Activated naive CD8-positive, alpha-beta T cell treated with anti-CD3 and anti-CD28 coated beads, Interleukin-2, amount 10 ng/mL, durations not matched to agents 7 days and 5 days (primary cell): ENCODE measurements around the gene COL8A1. TPM values are rescaled to one million over a fixed set of nuclear protein-coding genes. Genes with fewer than 3 reads are reported as not detected.
"Not testable (repeated sequence)": the region's sequence is repeated elsewhere in the genome, so short reads cannot be mapped to it uniquely, and the experiment has no call there.

Experiments used
- ATAC-seq: fragments of 150-1000 bp; cut with Tn5 transposase; one replicate; pipeline ENCODE4 v1.10.0; 2021; ENCODE audit warnings: low read depth, moderate library complexity
- POLR2A ChIA-PET: fragments of 350-600 bp; sonication (Branson Sonifier 250); formaldehyde crosslinking; loops from one replicate; lab custom pipeline; 2021; ENCODE audit warnings: antibody characterized with exemption; lab: Charles Lee
- DNase-seq: peaks from one replicate; pipeline ENCODE4 v3.0.0; 2021
- H3K27ac Mint-ChIP-seq: one replicate; pipeline ENCODE4 v1.8.0; 2022; ENCODE audit warnings: mild to moderate bottlenecking, mixed read lengths
- H3K27me3 Mint-ChIP-seq: one replicate; pipeline ENCODE4 v1.8.0; 2022; ENCODE audit warnings: mild to moderate bottlenecking, moderate library complexity, mixed read lengths
- H3K36me3 Mint-ChIP-seq: one replicate; pipeline ENCODE4 v1.8.0; 2021; ENCODE audit warnings: mild to moderate bottlenecking, mixed read lengths
- H3K4me1 Mint-ChIP-seq: one replicate; pipeline ENCODE4 v1.8.0; 2021; ENCODE audit warnings: mixed read lengths
- H3K4me3 Mint-ChIP-seq: one replicate; pipeline ENCODE4 v1.8.0; 2022; ENCODE audit warnings: mild to moderate bottlenecking, moderate library complexity, mixed read lengths
- H3K9me3 Mint-ChIP-seq: one replicate; pipeline ENCODE4 v1.8.0; 2021; ENCODE audit warnings: mixed read lengths
- total RNA-seq, 2 experiments: library from RNA; stranded (reverse); gene quantifications; one replicate each; pipeline ENCODE4 v1.2.3, GENCODE V29; 2021

COL8A1 gene
- total RNA-seq, 2 experiments from 2014 or later: not detected

DNA sequence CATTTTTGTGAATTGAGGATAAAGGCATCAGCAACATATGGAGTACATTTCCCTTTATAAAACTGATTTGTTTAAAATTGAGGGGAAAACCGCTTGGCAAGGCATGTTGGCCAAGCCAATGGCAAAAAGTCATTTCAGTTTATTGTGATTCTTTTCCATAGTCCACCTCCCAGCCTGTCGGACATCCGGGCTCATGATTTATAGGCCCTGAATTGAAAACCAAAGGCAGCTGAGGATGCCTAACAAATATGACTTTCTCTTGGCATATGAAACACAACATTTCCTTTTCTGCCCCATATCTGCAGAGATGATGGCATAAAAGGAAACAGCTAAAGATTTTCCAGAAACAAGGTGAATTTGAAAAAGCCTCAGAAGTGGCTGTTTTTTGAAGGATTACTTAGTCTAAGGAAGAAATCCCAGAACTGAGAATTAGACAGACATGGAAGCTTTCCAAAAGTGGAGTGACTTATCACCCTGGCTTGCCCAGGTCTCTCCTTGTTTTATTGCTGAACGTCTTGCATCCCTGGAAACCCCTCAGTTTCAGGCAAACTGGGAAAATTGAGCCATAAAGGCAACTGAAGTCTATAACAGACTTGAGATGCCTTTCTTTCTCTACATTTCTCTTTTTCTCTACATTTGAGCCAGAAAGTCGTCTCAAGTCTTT is 74.0 kb downstream of the COL8A1 start:
- Mint-ChIP-seq H3K27me3 (peaks cover 5% of the 10 kb centered on the region), H3K36me3 (no peaks in the 10 kb centered on the region), H3K4me1 (no peaks in the 10 kb centered on the region), H3K27ac (no peak overlapping the region), H3K4me3 (no peak overlapping the region), H3K9me3 (no peaks in the 10 kb centered on the region)
- POLR2A ChIA-PET: no interaction called here
- ATAC-seq (no peak), DNase-seq (no peak)

DNA sequence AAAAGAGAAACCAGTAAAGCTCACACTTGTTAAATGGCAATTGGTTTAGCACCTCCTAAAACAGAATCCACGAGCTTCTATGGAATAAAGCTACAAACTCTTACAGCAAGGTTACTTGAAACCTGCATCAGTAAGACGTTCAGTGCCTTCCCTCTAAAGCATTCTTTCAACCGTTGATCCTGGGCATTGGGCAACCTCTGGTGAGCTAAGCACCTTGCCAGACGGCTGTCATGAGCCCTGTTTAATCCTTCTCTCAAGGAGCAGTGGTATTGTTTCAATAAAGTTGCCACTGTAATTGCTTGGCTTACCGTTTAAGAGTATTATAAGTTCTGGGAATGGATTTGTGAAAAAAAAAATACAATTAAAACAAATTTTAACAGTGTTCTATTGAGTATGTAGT is 75.0 kb downstream of the COL8A1 start:
- Mint-ChIP-seq H3K27me3 (peaks cover 6% of the 10 kb centered on the region), H3K27ac (no peak overlapping the region), H3K4me3 (no peak overlapping the region), H3K9me3 (no peaks in the 10 kb centered on the region), H3K36me3 (no peaks in the 10 kb centered on the region), H3K4me1 (no peaks in the 10 kb centered on the region)
- POLR2A ChIA-PET: no interaction called here
- DNase-seq (no peak), ATAC-seq (no peak)

DNA sequence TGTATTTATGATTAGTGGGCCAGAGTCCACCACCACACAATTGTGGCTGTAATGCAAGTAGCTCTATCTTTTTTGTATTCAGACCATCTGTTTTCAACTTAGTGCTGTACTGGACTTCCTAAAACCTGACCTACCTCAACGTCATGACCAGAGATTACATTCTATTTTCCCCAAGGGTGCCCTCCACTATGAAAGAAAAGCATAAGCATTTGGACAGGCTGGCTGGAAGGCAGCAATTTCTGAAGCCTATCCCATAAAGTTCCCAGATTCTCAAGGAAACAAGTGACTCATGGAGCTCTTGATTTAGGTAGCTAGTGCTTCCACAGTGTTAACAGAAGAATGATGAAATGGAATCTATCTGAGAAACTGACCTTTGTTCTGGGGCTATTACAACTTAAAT is 75.8 kb downstream of the COL8A1 start:
- no peak overlapping the region for H3K4me3 Mint-ChIP-seq
- H3K27me3 Mint-ChIP-seq: peaks cover 7% of the 10 kb centered on the region
- no peaks in the 10 kb centered on the region for H3K36me3 Mint-ChIP-seq
- H3K9me3 Mint-ChIP-seq: no peaks in the 10 kb centered on the region
- H3K27ac Mint-ChIP-seq: no peak overlapping the region
- H3K4me1 Mint-ChIP-seq: no peaks in the 10 kb centered on the region
- DNase-seq: no peak
- no peak for ATAC-seq
- POLR2A ChIA-PET: no interaction called here

DNA sequence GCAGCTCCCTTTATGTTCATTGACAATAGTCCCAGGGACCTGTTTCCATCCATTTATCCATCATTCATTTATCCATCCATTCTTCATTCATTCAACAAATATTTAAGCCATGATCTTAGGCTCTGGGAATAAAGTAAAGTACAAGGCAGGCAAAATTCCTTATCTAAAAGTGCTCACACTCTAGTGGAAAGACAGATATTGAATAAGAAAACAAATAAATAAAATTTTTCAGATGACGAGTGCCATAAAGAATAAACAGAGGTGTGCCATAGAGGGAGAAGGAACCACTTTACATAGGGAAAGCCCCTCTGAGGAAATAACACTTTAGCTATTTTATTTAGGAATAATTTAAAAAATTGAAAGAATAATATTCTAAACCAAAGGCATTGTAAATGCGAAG is 76.2 kb downstream of the COL8A1 start:
- ATAC-seq (no peak), DNase-seq (no peak)
- peaks cover 7% of the 10 kb centered on the region for H3K27me3 Mint-ChIP-seq
- H3K4me1 Mint-ChIP-seq: no peaks in the 10 kb centered on the region
- H3K4me3 Mint-ChIP-seq: no peak overlapping the region
- H3K27ac Mint-ChIP-seq: no peak overlapping the region
- H3K36me3 Mint-ChIP-seq: no peaks in the 10 kb centered on the region
- no peaks in the 10 kb centered on the region for H3K9me3 Mint-ChIP-seq
- POLR2A ChIA-PET: no interaction called here

DNA sequence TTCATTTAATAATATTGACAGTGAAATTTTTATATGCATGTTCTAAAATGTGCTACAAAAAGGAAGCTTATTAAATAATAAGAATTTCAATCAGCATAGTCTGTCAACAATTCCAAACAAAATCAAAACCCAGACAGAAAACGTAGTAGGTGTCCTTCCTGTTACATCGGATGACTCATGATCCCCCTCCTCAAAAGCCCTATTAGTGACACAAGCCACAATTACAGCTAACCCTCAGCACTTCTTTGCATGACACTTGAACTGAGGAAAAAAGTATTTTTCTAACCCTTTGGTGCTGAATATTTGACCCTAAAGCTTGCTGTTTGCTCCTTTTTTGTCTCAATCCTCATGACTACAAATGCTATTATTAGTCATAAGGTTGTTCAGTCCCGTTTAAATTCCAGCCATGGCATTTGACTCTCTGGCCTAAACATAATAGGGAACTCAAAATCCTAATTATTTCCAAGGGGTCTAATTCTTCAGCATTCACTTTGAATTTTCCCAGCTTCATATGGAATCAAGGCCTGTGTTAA is 78.1 kb downstream of the COL8A1 start:
- ATAC-seq (no peak), DNase-seq (no peak)
- no peaks in the 10 kb centered on the region for H3K36me3 Mint-ChIP-seq
- H3K9me3 Mint-ChIP-seq: no peaks in the 10 kb centered on the region
- no peak overlapping the region for H3K27ac Mint-ChIP-seq
- H3K4me1 Mint-ChIP-seq: no peaks in the 10 kb centered on the region
- H3K4me3 Mint-ChIP-seq: no peak overlapping the region
- H3K27me3 Mint-ChIP-seq: peaks cover 9% of the 10 kb centered on the region
- POLR2A ChIA-PET: no interaction called here

DNA sequence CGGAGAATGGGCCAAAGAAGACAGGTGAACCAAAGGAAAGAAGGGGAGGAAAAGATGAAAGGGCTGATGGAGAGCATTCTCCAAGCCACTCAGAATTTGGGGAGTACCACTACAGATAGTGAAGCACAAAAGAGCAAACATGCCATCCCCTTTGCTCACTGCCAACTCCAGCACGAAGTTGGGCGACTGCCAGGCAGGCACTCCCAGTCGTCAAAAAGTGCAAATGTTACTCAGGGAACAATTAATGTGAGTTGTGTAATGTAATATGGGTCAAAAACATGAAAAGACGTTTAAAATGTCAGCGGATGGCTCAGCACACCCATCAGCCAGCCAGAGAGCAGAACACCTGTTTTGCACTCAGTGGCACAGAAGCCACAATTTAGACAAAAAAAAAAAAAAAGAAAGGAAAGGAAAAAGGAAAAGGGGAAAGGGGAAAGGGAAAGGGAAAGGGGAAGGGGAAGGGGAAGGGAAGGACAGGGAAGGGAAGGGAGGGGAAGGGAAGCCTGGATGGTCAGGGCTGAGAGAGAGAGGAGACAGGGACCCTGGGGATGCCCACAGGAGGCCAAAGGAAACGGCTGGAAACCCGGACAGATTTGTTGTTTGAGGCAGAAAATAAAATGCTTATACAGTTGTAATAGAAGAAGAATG is 82.7 kb downstream of the COL8A1 start:
- no peak for ATAC-seq

DNA sequence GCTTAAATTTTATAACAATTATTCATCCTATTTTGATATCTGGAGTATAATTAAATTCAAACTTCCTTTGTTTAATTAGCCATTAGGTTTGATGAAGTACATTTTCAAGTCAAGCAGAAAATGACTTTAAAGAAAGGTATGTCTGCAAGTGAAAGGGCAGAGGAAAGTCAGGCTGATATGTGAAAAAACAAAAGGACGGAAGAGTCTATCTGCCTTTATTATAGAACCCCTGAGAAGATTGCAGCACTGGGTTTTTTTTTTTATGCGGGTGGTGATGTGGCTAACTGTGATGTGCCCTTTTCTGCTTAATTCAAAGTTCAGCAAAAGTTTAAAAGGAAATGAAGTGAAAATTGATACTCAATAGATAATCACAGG is 83.2 kb downstream of the COL8A1 start:
- H3K4me3 Mint-ChIP-seq: no peak overlapping the region

More for the DNA sequence above, 82.7 kb downstream of the COL8A1 start:
- no peak for DNase-seq
- H3K4me1 Mint-ChIP-seq: no peaks in the 10 kb centered on the region
- H3K9me3 Mint-ChIP-seq: no peaks in the 10 kb centered on the region
- H3K27me3 Mint-ChIP-seq: peaks cover 4% of the 10 kb centered on the region
- H3K27ac Mint-ChIP-seq: no peak overlapping the region
- POLR2A ChIA-PET: no interaction called here
- no peaks in the 10 kb centered on the region for H3K36me3 Mint-ChIP-seq
- H3K4me3 Mint-ChIP-seq: no peak overlapping the region

DNA sequence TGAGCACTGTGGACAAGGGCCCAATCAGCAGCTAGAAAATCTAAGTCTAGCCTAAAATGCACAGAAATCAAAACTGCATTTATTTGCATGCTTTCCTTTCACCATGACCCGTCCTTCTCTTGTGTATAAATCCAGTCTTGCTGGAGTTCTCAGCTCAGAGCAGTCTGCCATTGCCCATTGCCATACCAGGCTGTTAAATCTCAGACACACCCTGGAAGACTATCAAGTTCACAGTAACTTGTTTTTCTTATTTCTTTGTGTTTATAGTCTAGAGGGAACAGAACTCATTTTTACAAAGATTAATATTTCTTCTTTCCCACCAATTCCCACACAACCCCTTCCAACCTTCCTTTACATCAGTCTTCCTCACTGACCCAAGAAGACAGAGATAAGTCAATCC is 85.9 kb downstream of the COL8A1 start:
- ATAC-seq (no peak), DNase-seq (no peak)
- H3K27ac Mint-ChIP-seq: no peak overlapping the region
- H3K9me3 Mint-ChIP-seq: no peaks in the 10 kb centered on the region
- no peaks in the 10 kb centered on the region for H3K36me3 Mint-ChIP-seq
- POLR2A ChIA-PET: no interaction called here
- H3K4me3 Mint-ChIP-seq: no peak overlapping the region
- H3K27me3 Mint-ChIP-seq: peaks cover 2% of the 10 kb centered on the region
- H3K4me1 Mint-ChIP-seq: no peaks in the 10 kb centered on the region

More for the DNA sequence above, 83.2 kb downstream of the COL8A1 start:
- Mint-ChIP-seq H3K4me1 (no peaks in the 10 kb centered on the region), H3K36me3 (no peaks in the 10 kb centered on the region), H3K9me3 (no peaks in the 10 kb centered on the region), H3K27me3 (peaks cover 4% of the 10 kb centered on the region), H3K27ac (no peak overlapping the region)
- ATAC-seq (no peak), DNase-seq (no peak)
- POLR2A ChIA-PET: no interaction called here

DNA sequence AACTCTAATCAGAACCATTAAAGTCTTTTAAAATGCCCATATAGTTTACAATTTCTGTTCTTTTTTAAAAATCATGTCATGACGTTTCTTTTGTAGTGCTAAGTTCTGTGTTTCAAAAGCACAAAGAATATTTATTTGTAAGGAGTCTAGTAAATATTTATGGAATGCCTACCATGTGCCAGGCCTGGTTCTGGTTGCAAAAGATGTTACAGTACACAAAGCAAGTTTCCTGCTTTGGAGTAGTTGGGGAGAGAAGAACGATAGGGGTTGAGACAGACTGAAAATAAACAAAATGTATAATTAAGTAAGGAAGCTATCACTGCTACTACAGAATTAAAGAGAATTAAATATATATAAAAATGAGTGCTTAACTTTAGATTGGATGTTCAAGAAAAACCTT is 92.5 kb downstream of the COL8A1 start:
- ATAC-seq (no peak), DNase-seq (no peak)
- no peaks in the 10 kb centered on the region for H3K4me1 Mint-ChIP-seq
- no peak overlapping the region for H3K4me3 Mint-ChIP-seq
- no peak overlapping the region for H3K27ac Mint-ChIP-seq
- H3K27me3 Mint-ChIP-seq: peaks cover 3% of the 10 kb centered on the region
- no peaks in the 10 kb centered on the region for H3K36me3 Mint-ChIP-seq
- POLR2A ChIA-PET: no interaction called here
- no peaks in the 10 kb centered on the region for H3K9me3 Mint-ChIP-seq

DNA sequence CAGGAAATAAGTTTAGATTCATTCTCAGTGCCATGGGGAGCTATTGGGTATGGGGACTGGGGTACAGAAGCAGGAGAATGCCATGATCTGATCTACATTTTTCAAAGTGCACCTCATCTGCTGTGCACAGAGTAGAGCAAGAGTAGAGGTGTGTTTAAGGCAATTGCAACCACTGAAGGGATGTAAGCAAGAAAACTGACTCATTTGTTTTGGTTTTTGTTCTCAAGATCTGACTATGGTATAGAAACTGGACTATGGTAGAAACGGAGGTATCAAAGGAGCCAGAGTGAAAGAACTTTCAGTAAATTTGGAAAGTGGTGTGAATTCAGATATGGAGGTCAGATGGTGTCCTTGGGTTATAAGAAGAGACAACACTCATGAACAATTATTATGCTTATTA is 93.1 kb downstream of the COL8A1 start:
- ATAC-seq: no peak
- H3K4me3 Mint-ChIP-seq: no peak overlapping the region

DNA sequence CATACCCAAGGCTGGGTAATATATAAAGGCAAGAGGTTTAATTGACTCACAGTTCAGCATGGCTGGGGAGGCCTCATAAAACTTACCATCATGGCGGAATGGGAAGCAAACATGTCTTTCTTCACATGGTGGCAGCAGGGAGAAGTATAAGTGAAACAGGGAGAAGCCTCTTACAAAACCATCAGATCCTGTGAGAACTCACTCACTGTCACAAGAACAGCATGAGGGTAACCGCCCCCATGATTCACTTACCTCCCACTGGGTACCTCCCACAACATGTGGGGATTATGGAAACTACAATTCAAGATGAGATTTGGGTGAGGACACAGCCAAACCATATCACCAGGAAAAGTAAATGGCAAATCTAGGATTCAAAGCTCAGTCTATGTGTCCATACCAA is 102.0 kb downstream of the COL8A1 start:
- H3K9me3 Mint-ChIP-seq, H3K27ac Mint-ChIP-seq, POLR2A ChIA-PET, H3K4me3 Mint-ChIP-seq, H3K4me1 Mint-ChIP-seq, DNase-seq, H3K36me3 Mint-ChIP-seq, ATAC-seq: not testable (repeated sequence)
- peaks cover 15% of the 10 kb centered on the region for H3K27me3 Mint-ChIP-seq

More for the DNA sequence above, 93.1 kb downstream of the COL8A1 start:
- H3K27ac Mint-ChIP-seq: no peak overlapping the region
- peaks cover 3% of the 10 kb centered on the region for H3K27me3 Mint-ChIP-seq
- no peaks in the 10 kb centered on the region for H3K9me3 Mint-ChIP-seq
- no peak for DNase-seq
- POLR2A ChIA-PET: no interaction called here
- H3K36me3 Mint-ChIP-seq: no peaks in the 10 kb centered on the region
- H3K4me1 Mint-ChIP-seq: no peaks in the 10 kb centered on the region

DNA sequence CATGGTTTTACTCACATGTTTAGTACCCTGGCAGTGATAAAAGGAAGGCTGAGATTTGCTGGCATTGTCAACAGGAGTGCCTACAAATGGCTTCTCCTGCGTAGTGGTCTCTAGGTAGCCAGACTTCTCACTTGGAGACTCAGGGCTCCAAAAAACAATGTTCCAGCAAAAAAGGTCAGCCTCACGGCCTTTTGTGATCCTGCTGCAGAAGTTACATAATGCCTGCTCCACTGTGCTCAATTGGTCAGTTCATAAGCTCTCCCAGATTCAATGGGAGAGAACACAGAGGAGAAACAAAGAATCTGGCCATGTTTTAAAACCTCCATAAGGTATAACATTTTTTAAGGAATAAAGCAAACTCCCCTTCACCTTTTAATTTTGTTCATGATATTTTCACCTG is 103.2 kb downstream of the COL8A1 start:
- no peak for DNase-seq
- Mint-ChIP-seq H3K9me3 (peaks cover 4% of the 10 kb centered on the region), H3K4me1 (no peaks in the 10 kb centered on the region), H3K27me3 (peaks cover 15% of the 10 kb centered on the region), H3K27ac (no peak overlapping the region), H3K4me3 (no peak overlapping the region), H3K36me3 (no peaks in the 10 kb centered on the region)
- ATAC-seq: no peak
- POLR2A ChIA-PET: no interaction called here

DNA sequence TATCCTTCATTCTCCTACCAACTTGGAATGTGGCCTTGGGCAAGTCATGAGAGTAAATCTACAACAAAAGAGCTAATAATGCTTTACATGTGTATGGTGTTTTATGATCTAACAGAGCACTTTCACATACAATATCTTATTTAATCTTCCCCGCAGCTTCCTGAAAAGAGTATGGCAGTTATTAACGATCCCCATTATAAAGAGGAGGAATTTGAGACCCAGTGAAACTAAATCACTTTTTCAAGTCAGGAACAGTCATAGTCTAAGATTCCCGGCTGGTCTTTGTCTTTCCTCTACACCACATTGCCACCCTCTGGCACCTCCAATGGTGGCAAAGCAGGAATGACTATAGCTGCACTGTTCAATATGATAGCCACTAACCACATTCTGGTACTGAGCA is 109.5 kb downstream of the COL8A1 start:
- Mint-ChIP-seq H3K27ac (no peak overlapping the region), H3K36me3 (no peaks in the 10 kb centered on the region), H3K27me3 (peaks cover 12% of the 10 kb centered on the region), H3K4me3 (no peak overlapping the region), H3K9me3 (no peaks in the 10 kb centered on the region), H3K4me1 (no peaks in the 10 kb centered on the region)
- DNase-seq: no peak
- no peak for ATAC-seq
- POLR2A ChIA-PET: no interaction called here

DNA sequence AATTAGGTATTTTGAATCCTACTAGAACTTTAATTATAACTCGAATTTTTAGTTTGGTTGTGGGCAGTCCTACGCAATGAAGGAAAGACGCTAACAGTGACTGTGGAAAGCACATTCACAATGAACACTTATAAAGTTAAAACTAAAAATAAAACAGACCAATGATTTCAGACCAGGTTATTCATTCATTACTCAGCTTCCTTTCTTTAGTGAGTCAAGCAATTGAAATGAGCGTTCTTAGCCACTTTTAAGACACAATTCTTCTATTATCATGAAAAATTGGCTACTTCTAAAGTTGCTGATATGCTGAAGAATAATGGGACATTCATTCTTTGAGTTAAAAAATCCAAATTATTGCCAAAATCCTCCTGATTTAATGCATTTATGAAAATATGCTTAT is 113.3 kb downstream of the COL8A1 start:
- Mint-ChIP-seq H3K36me3 (no peaks in the 10 kb centered on the region), H3K27me3 (peaks cover 15% of the 10 kb centered on the region), H3K4me1 (peaks cover 2% of the 10 kb centered on the region), H3K9me3 (no peaks in the 10 kb centered on the region), H3K27ac (no peak overlapping the region), H3K4me3 (no peak overlapping the region)
- no peak for ATAC-seq
- POLR2A ChIA-PET: no interaction called here
- no peak for DNase-seq
